Lung (tissue), 12 donors: Measurements from ENCODE around the gene CDYL. TPM values are rescaled to one million over a fixed set of nuclear protein-coding genes. Genes with fewer than 3 reads are reported as not detected.

Experiments used
- ATAC-seq: fragments of 200-7000 bp; cut with Tn5 transposase; one replicate; pipeline ENCODE4 v1.9.1; 2020; ENCODE audit warnings: moderate number of reproducible peaks; ENCODE audit not compliant: insufficient read depth, low FRiP score
- DNase-seq, 3 donors: peaks; one replicate each; pipeline ENCODE4 v3.0.0-alpha.2; 2013 to 2017
- H3K27ac ChIP-seq, 2 donors: one replicate each; pipeline ENCODE4 v1.5.1; 2013; ENCODE audit warnings: mild to moderate bottlenecking in 2 of 2, moderate library complexity in 2 of 2, control low read depth in 1 of 2, inconsistent platforms in 1 of 2, low read depth in 1 of 2, low read length in 1 of 2
- H3K27me3 ChIP-seq, 3 donors: one replicate each; pipeline ENCODE4 v1.5.1; 2013; ENCODE audit warnings: low read length in 2 of 3; ENCODE audit not compliant: control insufficient read depth in 3 of 3, insufficient read depth in 3 of 3
- H3K36me3 ChIP-seq, 4 donors: one replicate each; pipeline ENCODE4 v1.5.1; 2013; ENCODE audit warnings: low read length in 4 of 4, mild to moderate bottlenecking in 1 of 4, moderate library complexity in 1 of 4; ENCODE audit not compliant: control insufficient read depth in 4 of 4, insufficient read depth in 4 of 4
- H3K4me1 ChIP-seq, 5 donors: one replicate each; pipeline ENCODE4 v1.5.1; 2013; ENCODE audit warnings: low read length in 5 of 5, mild to moderate bottlenecking in 2 of 5, moderate library complexity in 1 of 5; ENCODE audit not compliant: control insufficient read depth in 5 of 5, insufficient read depth in 5 of 5
- H3K4me3 ChIP-seq: one replicate; pipeline ENCODE4 v1.5.1; 2013; ENCODE audit warnings: mild to moderate bottlenecking, control low read depth, moderate library complexity
- H3K9ac ChIP-seq, 2 donors: one replicate each; pipeline ENCODE4 v1.5.1; 2013; ENCODE audit warnings: low read length in 2 of 2, control low read depth in 1 of 2; ENCODE audit not compliant: insufficient read depth in 1 of 2
- H3K9me3 ChIP-seq, 4 donors: one replicate each; pipeline ENCODE4 v1.5.1; 2013; ENCODE audit warnings: low read length in 3 of 4, mild to moderate bottlenecking in 1 of 4, moderate library complexity in 1 of 4; ENCODE audit not compliant: control insufficient read depth in 4 of 4, insufficient read depth in 3 of 4
- CTCF ChIP-seq: IDR thresholded peaks from 2 replicates; pipeline ENCODE4 v1.5.1; 2012; ENCODE audit warnings: mild to moderate bottlenecking; ENCODE audit errors: control extremely low read depth, extremely low read depth
- WGBS, 2 donors: extraction: QIAGEN DNeasy Blood & Tissue Kit; methylation state at CpG; one replicate each; pipeline ENCODE4 v1.1.7; 2013; 5-methylcytosine and 5-hydroxymethylcytosine counted together
- polyA plus RNA-seq, 2 donors: library from polyadenylated mRNA; stranded (reverse); fragments of 200-250 nt; gene quantifications; one replicate each; pipeline ENCODE4 v1.2.1, GENCODE V29; 2013
- total RNA-seq, 2 donors: library from RNA; depleted of rRNA in 1 of 2; stranded (reverse); fragments of >200 nt in 1 of 2; gene quantifications; one replicate each; pipeline ENCODE4 v1.2.1, GENCODE V29; 2014 to 2021
- donor health status: control.
- donor health status: control.
- donor health status: Bipolar disorder and iron deficiency.
- donor health status: healthy.
- donor health status: DM: yes; HTN: yes; CAD: no.

The CDYL gene
- total and polyA plus RNA-seq, 4 donors: 5.8 to 51.6 (median 20.9) TPM

GRCh38 chr6:4891141-4891540 is 114.9 kb downstream of the CDYL start:
- DNase-seq (no peak), ATAC-seq (no peak)
- Histone ChIP-seq H3K4me1 (peaks cover 0 to 4% (median 0%) of the 10 kb centered on the region in 5 donors), H3K27ac (no peak overlapping the region), H3K27me3 (no peaks in the 10 kb centered on the region), H3K36me3 (peaks cover 0 to 19% (median 3%) of the 10 kb centered on the region in 4 donors), H3K9ac (no peak overlapping the region), H3K9me3 (peaks cover 0 to 2% (median 0%) of the 10 kb centered on the region in 4 donors), H3K4me3 (no peak overlapping the region)
- TF ChIP-seq CTCF: no peak
- 89 to 90% methylated on average over 6 of the region's 6 CpGs for WGBS, 2 donors

- WGBS, 2 donors: 96 to 97% methylated on average over 20 of the region's 20 CpGs
- DNase-seq (no peak), ATAC-seq (no peak)
- TF ChIP-seq CTCF: no peak
- no peaks in the 10 kb centered on the region for H3K9me3 ChIP-seq
- no peak overlapping the region for H3K27ac ChIP-seq
- no peak overlapping the region for H3K4me3 ChIP-seq
- no peak overlapping the region for H3K9ac ChIP-seq
- H3K4me1 ChIP-seq: peaks cover 0 to 4% (median 0%) of the 10 kb centered on the region in 5 donors
- no peaks in the 10 kb centered on the region for H3K27me3 ChIP-seq
- peaks cover 0 to 24% (median 3%) of the 10 kb centered on the region in 4 donors for H3K36me3 ChIP-seq
These were observed 116.7 kb downstream of the CDYL start for GRCh38 chr6:4892785-4893485.

GRCh38 chr6:4894049-4894448 is 117.8 kb downstream of the CDYL start:
- Histone ChIP-seq H3K9ac (no peak overlapping the region), H3K27me3 (no peaks in the 10 kb centered on the region), H3K36me3 (peaks cover 0 to 27% (median 3%) of the 10 kb centered on the region in 4 donors), H3K9me3 (no peaks in the 10 kb centered on the region), H3K27ac (no peak overlapping the region), H3K4me3 (peak overlapping the region; percentile 4), H3K4me1 (peaks cover 0 to 4% (median 0%) of the 10 kb centered on the region in 5 donors)
- DNase-seq: no peak
- ATAC-seq: no peak
- 95 to 97% methylated on average over 9 of the region's 9 CpGs for WGBS, 2 donors
- no peak for TF ChIP-seq CTCF
